GM23338 (cell line): Measurements from ENCODE around the gene PTOV1. TPM values are rescaled to one million over a fixed set of nuclear protein-coding genes. Genes with fewer than 3 reads are reported as not detected.
A peak's percentile ranks its signal among the peaks of the same experiment; 100 is the strongest.

Experiments
- ATAC-seq: fragments of 200-7000 bp; cut with Tn5 transposase; 3 replicates; pipeline ENCODE4 v1.9.1; 2020
- DNase-seq: peaks from one replicate; pipeline ENCODE4 v3.0.0-alpha.2; 2015; ENCODE audit warnings: low spot score
- H2AFZ ChIP-seq: fragments of 200-600 bp; sonication (generic); 2 replicates; pipeline ENCODE4 v1.8.0; 2016; ENCODE audit warnings: antibody characterized with exemption, mild to moderate bottlenecking, moderate library complexity
- H3F3A ChIP-seq: fragments of 200-600 bp; sonication (generic); replicated peaks from 2 replicates; pipeline ENCODE4 v1.8.0; 2017; ENCODE audit warnings: antibody characterized with exemption, mixed run types, low read depth
- H3K27ac ChIP-seq: fragments of 200-600 bp; sonication (generic); 2 replicates; pipeline ENCODE4 v1.6.1; 2016; ENCODE audit warnings: low read depth
- H3K27me3 ChIP-seq: fragments of 200-600 bp; sonication (generic); 2 replicates; pipeline ENCODE4 v1.8.0; 2016; ENCODE audit warnings: mild to moderate bottlenecking, mixed run types, moderate library complexity; ENCODE audit not compliant: insufficient read depth
- H3K36me3 ChIP-seq: fragments of 200-600 bp; sonication (generic); 2 replicates; pipeline ENCODE4 v1.8.0; 2016; ENCODE audit warnings: mild to moderate bottlenecking; ENCODE audit not compliant: insufficient read depth
- H3K4me1 ChIP-seq: fragments of 200-600 bp; sonication (generic); 2 replicates; pipeline ENCODE4 v1.8.0; 2016; ENCODE audit warnings: mild to moderate bottlenecking, moderate library complexity; ENCODE audit not compliant: insufficient read depth
- H3K4me2 ChIP-seq: fragments of 200-600 bp; sonication (generic); 2 replicates; pipeline ENCODE4 v1.7.1; 2017; ENCODE audit warnings: mixed run types
- H3K4me3 ChIP-seq: fragments of 200-600 bp; sonication (generic); 2 replicates; pipeline ENCODE4 v1.6.1; 2016; ENCODE audit warnings: mixed run types
- H3K79me2 ChIP-seq: fragments of 200-600 bp; sonication (generic); replicated peaks from 2 replicates; pipeline ENCODE4 v1.8.0; 2017; ENCODE audit warnings: mild to moderate bottlenecking; ENCODE audit not compliant: insufficient read depth
- H3K9me2 ChIP-seq: fragments of 200-600 bp; sonication (generic); 2 replicates; pipeline ENCODE4 v1.8.0; 2017; ENCODE audit not compliant: insufficient read depth
- H4K20me1 ChIP-seq: fragments of 200-600 bp; sonication (generic); replicated peaks from 2 replicates; pipeline ENCODE4 v1.8.0; 2017; ENCODE audit warnings: mild to moderate bottlenecking; ENCODE audit not compliant: insufficient read depth
- H3K27ac Mint-ChIP-seq: 2 replicates; pipeline ENCODE4 v1.8.0; 2020; ENCODE audit warnings: inconsistent platforms, mild to moderate bottlenecking, moderate library complexity, mixed read lengths
- H3K27me3 Mint-ChIP-seq: 3 replicates; pipeline ENCODE4 v1.8.0; 2022; ENCODE audit warnings: low read depth, mild to moderate bottlenecking, moderate library complexity, mixed read lengths, inconsistent platforms; ENCODE audit not compliant: insufficient read depth, poor library complexity
- H3K36me3 Mint-ChIP-seq: 3 replicates; pipeline ENCODE4 v1.8.0; 2021; ENCODE audit warnings: low read depth, mild to moderate bottlenecking, inconsistent platforms, moderate library complexity, mixed read lengths
- H3K4me1 Mint-ChIP-seq: 3 replicates; pipeline ENCODE4 v1.8.0; 2020; ENCODE audit warnings: mild to moderate bottlenecking, inconsistent platforms, mixed read lengths
- H3K4me3 Mint-ChIP-seq: 3 replicates; pipeline ENCODE4 v1.8.0; 2021; ENCODE audit warnings: moderate library complexity, mild to moderate bottlenecking, inconsistent platforms, mixed read lengths
- H3K9me3 Mint-ChIP-seq: 3 replicates; pipeline ENCODE4 v1.8.0; 2020; ENCODE audit warnings: moderate library complexity, mild to moderate bottlenecking, inconsistent platforms, mixed read lengths
- NANOG ChIP-seq: IDR thresholded peaks from 2 replicates; pipeline ENCODE4 v1.6.1; 2016; ENCODE audit warnings: antibody characterized with exemption, borderline replicate concordance
- ZNF114 ChIP-seq: fragments of 250-450 bp; sonication (Bioruptor Pico); IDR thresholded peaks from 2 replicates; pipeline ENCODE4 v1.5.0; 2020; ENCODE audit warnings: mild to moderate bottlenecking, moderate library complexity
- polyA plus RNA-seq: library from polyadenylated mRNA; unstranded; fragments of >200 nt; fragmentation: Nextera tagmentation; extraction: Ambion mirVana; gene quantifications from 2 replicates; pipeline ENCODE4 v1.2.1, GENCODE V29; 2016
- total RNA-seq: library from RNA; depleted of rRNA; stranded (reverse); fragments of >200 nt; shearing (Covaris generic); gene quantifications from 2 replicates; pipeline ENCODE4 v1.2.3, GENCODE V29; 2014
- TF ChIP-seq, protein P1 (sequence below): IDR thresholded peaks from one replicate; pipeline ENCODE4 v1.6.1; 2018; ENCODE audit warnings: antibody characterized with exemption; ENCODE audit not compliant: unreplicated experiment
- TF ChIP-seq, protein P2 (sequence below): IDR thresholded peaks from 2 replicates; pipeline ENCODE4 v1.6.1; 2016; ENCODE audit warnings: antibody characterized with exemption
- TF ChIP-seq, protein P3 (sequence below): fragments of 250-450 bp; sonication (Bioruptor Pico); IDR thresholded peaks from 2 replicates; pipeline ENCODE4 v1.5.0; 2020; ENCODE audit warnings: mild to moderate bottlenecking, moderate library complexity
- TF ChIP-seq, protein P4 (sequence below), 2 experiments: fragments of 200-600 bp in 1 of 2; sonication (generic) in 1 of 2; conservative IDR thresholded peaks; 2 replicates each; pipeline versions ENCODE4 v1.5.1 to v1.6.1; 2016 to 2017; ENCODE audit warnings: antibody characterized with exemption in 2 of 2, low read depth in 2 of 2, mild to moderate bottlenecking in 2 of 2, moderate library complexity in 1 of 2

The PTOV1 gene
- total and polyA plus RNA-seq, 2 experiments from 2014 or later = 188 to 209 TPM

GRCh38 chr19:49836176-49837008 lies 14.6 kb upstream of the PTOV1 start:
- peaks cover 6% of the 10 kb centered on the region for H3K4me1 Mint-ChIP-seq
- Histone ChIP-seq H3K4me1 (no peaks in the 10 kb centered on the region), H3K79me2 (no peaks in the 10 kb centered on the region), H2AFZ (no peak overlapping the region), H3K27me3 (no peaks in the 10 kb centered on the region), H3K4me3 (no peak overlapping the region), H3K4me2 (no peak overlapping the region), H3K36me3 (no peaks in the 10 kb centered on the region), H3K9me2 (no peaks in the 10 kb centered on the region), H3F3A (0 out of 2 replicates have a peak, but pooled peaks cover 3% of the 10 kb centered on the region), H3K27ac (no peak overlapping the region), H4K20me1 (no peaks in the 10 kb centered on the region; the same call in 1 of the 2 replicates)
- H3K4me3 Mint-ChIP-seq = no peak overlapping the region
- no peak for DNase-seq
- H3K36me3 Mint-ChIP-seq = peaks cover 58% of the 10 kb centered on the region
- no peak for TF ChIP-seq ZNF114
- TF ChIP-seq, protein P1, sequence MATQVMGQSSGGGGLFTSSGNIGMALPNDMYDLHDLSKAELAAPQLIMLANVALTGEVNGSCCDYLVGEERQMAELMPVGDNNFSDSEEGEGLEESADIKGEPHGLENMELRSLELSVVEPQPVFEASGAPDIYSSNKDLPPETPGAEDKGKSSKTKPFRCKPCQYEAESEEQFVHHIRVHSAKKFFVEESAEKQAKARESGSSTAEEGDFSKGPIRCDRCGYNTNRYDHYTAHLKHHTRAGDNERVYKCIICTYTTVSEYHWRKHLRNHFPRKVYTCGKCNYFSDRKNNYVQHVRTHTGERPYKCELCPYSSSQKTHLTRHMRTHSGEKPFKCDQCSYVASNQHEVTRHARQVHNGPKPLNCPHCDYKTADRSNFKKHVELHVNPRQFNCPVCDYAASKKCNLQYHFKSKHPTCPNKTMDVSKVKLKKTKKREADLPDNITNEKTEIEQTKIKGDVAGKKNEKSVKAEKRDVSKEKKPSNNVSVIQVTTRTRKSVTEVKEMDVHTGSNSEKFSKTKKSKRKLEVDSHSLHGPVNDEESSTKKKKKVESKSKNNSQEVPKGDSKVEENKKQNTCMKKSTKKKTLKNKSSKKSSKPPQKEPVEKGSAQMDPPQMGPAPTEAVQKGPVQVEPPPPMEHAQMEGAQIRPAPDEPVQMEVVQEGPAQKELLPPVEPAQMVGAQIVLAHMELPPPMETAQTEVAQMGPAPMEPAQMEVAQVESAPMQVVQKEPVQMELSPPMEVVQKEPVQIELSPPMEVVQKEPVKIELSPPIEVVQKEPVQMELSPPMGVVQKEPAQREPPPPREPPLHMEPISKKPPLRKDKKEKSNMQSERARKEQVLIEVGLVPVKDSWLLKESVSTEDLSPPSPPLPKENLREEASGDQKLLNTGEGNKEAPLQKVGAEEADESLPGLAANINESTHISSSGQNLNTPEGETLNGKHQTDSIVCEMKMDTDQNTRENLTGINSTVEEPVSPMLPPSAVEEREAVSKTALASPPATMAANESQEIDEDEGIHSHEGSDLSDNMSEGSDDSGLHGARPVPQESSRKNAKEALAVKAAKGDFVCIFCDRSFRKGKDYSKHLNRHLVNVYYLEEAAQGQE = no peak
- TF ChIP-seq, protein P2, sequence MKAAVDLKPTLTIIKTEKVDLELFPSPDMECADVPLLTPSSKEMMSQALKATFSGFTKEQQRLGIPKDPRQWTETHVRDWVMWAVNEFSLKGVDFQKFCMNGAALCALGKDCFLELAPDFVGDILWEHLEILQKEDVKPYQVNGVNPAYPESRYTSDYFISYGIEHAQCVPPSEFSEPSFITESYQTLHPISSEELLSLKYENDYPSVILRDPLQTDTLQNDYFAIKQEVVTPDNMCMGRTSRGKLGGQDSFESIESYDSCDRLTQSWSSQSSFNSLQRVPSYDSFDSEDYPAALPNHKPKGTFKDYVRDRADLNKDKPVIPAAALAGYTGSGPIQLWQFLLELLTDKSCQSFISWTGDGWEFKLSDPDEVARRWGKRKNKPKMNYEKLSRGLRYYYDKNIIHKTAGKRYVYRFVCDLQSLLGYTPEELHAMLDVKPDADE = 0 out of 2 replicates have a peak, but pooled peaks have one; percentile 40
- H3K27ac Mint-ChIP-seq = no peak overlapping the region
- H3K27me3 Mint-ChIP-seq = peaks cover 19% of the 10 kb centered on the region
- peak; percentile 41; the same call in 2 of the 3 replicates for ATAC-seq
- H3K9me3 Mint-ChIP-seq = no peaks in the 10 kb centered on the region; the same call in 2 of the 3 replicates

GRCh38 chr19:49837009-49837310 lies 14.0 kb upstream of the PTOV1 start:
- Histone ChIP-seq H3K4me3 (no peak overlapping the region), H4K20me1 (peaks cover 3% of the 10 kb centered on the region; the same call in 1 of the 2 replicates), H3K9me2 (no peaks in the 10 kb centered on the region), H3K79me2 (no peaks in the 10 kb centered on the region), H3F3A (0 out of 2 replicates have a peak, but pooled peaks cover 3% of the 10 kb centered on the region), H3K27me3 (no peaks in the 10 kb centered on the region), H2AFZ (no peak overlapping the region), H3K36me3 (no peaks in the 10 kb centered on the region), H3K4me1 (no peaks in the 10 kb centered on the region), H3K27ac (no peak overlapping the region), H3K4me2 (no peak overlapping the region)
- H3K4me3 Mint-ChIP-seq = no peak overlapping the region
- H3K4me1 Mint-ChIP-seq = peaks cover 6% of the 10 kb centered on the region
- ATAC-seq = no peak
- H3K9me3 Mint-ChIP-seq = no peaks in the 10 kb centered on the region; the same call in 2 of the 3 replicates
- no peak overlapping the region for H3K27ac Mint-ChIP-seq
- peaks cover 54% of the 10 kb centered on the region for H3K36me3 Mint-ChIP-seq
- peaks cover 19% of the 10 kb centered on the region for H3K27me3 Mint-ChIP-seq
- DNase-seq = no peak
- no peak for TF ChIP-seq NANOG
- TF ChIP-seq, protein P3, sequence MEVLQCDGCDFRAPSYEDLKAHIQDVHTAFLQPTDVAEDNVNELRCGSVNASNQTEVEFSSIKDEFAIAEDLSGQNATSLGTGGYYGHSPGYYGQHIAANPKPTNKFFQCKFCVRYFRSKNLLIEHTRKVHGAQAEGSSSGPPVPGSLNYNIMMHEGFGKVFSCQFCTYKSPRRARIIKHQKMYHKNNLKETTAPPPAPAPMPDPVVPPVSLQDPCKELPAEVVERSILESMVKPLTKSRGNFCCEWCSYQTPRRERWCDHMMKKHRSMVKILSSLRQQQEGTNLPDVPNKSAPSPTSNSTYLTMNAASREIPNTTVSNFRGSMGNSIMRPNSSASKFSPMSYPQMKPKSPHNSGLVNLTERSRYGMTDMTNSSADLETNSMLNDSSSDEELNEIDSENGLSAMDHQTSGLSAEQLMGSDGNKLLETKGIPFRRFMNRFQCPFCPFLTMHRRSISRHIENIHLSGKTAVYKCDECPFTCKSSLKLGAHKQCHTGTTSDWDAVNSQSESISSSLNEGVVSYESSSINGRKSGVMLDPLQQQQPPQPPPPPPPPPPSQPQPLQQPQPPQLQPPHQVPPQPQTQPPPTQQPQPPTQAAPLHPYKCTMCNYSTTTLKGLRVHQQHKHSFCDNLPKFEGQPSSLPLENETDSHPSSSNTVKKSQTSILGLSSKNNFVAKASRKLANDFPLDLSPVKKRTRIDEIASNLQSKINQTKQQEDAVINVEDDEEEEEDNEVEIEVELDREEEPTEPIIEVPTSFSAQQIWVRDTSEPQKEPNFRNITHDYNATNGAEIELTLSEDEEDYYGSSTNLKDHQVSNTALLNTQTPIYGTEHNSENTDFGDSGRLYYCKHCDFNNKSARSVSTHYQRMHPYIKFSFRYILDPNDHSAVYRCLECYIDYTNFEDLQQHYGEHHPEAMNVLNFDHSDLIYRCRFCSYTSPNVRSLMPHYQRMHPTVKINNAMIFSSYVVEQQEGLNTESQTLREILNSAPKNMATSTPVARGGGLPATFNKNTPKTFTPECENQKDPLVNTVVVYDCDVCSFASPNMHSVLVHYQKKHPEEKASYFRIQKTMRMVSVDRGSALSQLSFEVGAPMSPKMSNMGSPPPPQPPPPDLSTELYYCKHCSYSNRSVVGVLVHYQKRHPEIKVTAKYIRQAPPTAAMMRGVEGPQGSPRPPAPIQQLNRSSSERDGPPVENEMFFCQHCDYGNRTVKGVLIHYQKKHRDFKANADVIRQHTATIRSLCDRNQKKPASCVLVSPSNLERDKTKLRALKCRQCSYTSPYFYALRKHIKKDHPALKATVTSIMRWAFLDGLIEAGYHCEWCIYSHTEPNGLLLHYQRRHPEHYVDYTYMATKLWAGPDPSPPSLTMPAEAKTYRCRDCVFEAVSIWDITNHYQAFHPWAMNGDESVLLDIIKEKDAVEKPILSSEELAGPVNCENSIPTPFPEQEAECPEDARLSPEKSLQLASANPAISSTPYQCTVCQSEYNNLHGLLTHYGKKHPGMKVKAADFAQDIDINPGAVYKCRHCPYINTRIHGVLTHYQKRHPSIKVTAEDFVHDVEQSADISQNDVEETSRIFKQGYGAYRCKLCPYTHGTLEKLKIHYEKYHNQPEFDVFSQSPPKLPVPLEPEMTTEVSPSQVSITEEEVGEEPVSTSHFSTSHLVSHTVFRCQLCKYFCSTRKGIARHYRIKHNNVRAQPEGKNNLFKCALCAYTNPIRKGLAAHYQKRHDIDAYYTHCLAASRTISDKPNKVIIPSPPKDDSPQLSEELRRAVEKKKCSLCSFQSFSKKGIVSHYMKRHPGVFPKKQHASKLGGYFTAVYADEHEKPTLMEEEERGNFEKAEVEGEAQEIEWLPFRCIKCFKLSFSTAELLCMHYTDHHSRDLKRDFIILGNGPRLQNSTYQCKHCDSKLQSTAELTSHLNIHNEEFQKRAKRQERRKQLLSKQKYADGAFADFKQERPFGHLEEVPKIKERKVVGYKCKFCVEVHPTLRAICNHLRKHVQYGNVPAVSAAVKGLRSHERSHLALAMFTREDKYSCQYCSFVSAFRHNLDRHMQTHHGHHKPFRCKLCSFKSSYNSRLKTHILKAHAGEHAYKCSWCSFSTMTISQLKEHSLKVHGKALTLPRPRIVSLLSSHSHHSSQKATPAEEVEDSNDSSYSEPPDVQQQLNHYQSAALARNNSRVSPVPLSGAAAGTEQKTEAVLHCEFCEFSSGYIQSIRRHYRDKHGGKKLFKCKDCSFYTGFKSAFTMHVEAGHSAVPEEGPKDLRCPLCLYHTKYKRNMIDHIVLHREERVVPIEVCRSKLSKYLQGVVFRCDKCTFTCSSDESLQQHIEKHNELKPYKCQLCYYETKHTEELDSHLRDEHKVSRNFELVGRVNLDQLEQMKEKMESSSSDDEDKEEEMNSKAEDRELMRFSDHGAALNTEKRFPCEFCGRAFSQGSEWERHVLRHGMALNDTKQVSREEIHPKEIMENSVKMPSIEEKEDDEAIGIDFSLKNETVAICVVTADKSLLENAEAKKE (CRISPR knock-in tag) = no peak
- TF ChIP-seq, protein P4, sequence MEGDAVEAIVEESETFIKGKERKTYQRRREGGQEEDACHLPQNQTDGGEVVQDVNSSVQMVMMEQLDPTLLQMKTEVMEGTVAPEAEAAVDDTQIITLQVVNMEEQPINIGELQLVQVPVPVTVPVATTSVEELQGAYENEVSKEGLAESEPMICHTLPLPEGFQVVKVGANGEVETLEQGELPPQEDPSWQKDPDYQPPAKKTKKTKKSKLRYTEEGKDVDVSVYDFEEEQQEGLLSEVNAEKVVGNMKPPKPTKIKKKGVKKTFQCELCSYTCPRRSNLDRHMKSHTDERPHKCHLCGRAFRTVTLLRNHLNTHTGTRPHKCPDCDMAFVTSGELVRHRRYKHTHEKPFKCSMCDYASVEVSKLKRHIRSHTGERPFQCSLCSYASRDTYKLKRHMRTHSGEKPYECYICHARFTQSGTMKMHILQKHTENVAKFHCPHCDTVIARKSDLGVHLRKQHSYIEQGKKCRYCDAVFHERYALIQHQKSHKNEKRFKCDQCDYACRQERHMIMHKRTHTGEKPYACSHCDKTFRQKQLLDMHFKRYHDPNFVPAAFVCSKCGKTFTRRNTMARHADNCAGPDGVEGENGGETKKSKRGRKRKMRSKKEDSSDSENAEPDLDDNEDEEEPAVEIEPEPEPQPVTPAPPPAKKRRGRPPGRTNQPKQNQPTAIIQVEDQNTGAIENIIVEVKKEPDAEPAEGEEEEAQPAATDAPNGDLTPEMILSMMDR (conservative IDR thresholded peaks at IDR 0.05; ENCODE audit: low read depth in 2 of 2) = no peak
